HG03045 (cell line): ENCODE results near the gene MPZL1.

ENCODE experiments used
- ATAC-seq: cut with Tn5 transposase; IDR thresholded peaks from one replicate; pipeline ENCODE4 v1.9.1; 2021; ENCODE audit warnings: mild to moderate bottlenecking, moderate library complexity; ENCODE audit not compliant: unreplicated experiment

MPZL1 gene

GRCh38 chr1:167748906-167749305 is 27.1 kb downstream of the MPZL1 start:
- ATAC-seq = no peak

GRCh38 chr1:167749741-167750140 is 28.0 kb downstream of the MPZL1 start:
- ATAC-seq = no peak

GRCh38 chr1:167750641-167751040 is 28.9 kb downstream of the MPZL1 start:
- ATAC-seq = no peak

- no peak for ATAC-seq
These were observed 29.9 kb downstream of the MPZL1 start for GRCh38 chr1:167751676-167752075.

- ATAC-seq = no peak
These were observed 30.6 kb downstream of the MPZL1 start for GRCh38 chr1:167752219-167752985.

- ATAC-seq = no peak
These were observed 33.9 kb downstream of the MPZL1 start for GRCh38 chr1:167755654-167756053.

- ATAC-seq = no peak
These were observed 35.1 kb downstream of the MPZL1 start for GRCh38 chr1:167756730-167757405.

GRCh38 chr1:167757433-167758309 is 35.9 kb downstream of the MPZL1 start:
- no peak for ATAC-seq

- no peak for ATAC-seq
These were observed 39.6 kb downstream of the MPZL1 start for GRCh38 chr1:167761400-167761799.

GRCh38 chr1:167762061-167762746 is 40.4 kb downstream of the MPZL1 start:
- ATAC-seq = no peak

- no peak for ATAC-seq
These were observed 41.9 kb downstream of the MPZL1 start for GRCh38 chr1:167763525-167764220.

GRCh38 chr1:167764458-167765330 is 42.9 kb downstream of the MPZL1 start:
- no peak for ATAC-seq

GRCh38 chr1:167765496-167765895 is 43.7 kb downstream of the MPZL1 start:
- no peak for ATAC-seq

GRCh38 chr1:167766538-167766937 is 44.8 kb downstream of the MPZL1 start:
- no peak for ATAC-seq

GRCh38 chr1:167767761-167768160 is 46.0 kb downstream of the MPZL1 start:
- no peak for ATAC-seq

GRCh38 chr1:167770127-167770526 is 48.3 kb downstream of the MPZL1 start:
- ATAC-seq = no peak

- ATAC-seq = no peak
These were observed 50.7 kb downstream of the MPZL1 start for GRCh38 chr1:167772436-167772835.

- no peak for ATAC-seq
These were observed 51.7 kb downstream of the MPZL1 start for GRCh38 chr1:167773516-167773915.

- no peak for ATAC-seq
These were observed 52.9 kb downstream of the MPZL1 start for GRCh38 chr1:167774710-167775109.
